Esophagus mucosa (tissue), 1 donor: Measurements from ENCODE around the gene BCR. TPM values are rescaled to one million over a fixed set of nuclear protein-coding genes. Genes with fewer than 3 reads are reported as not detected.
A peak's percentile ranks its signal among the peaks of the same experiment; 100 is the strongest.

Experiments used
- ATAC-seq: fragments of 200-7000 bp; cut with Tn5 transposase; one replicate; pipeline ENCODE4 v1.9.1; 2020
- total RNA-seq: library from RNA; stranded (reverse); gene quantifications from one replicate; pipeline ENCODE4 v1.2.4, GENCODE V29; 2023
- donor health status: DM: yes; HTN: yes; CAD: no.

The BCR gene
- total RNA-seq, 1 donor from 2014 or later = 39.7 TPM

DNA sequence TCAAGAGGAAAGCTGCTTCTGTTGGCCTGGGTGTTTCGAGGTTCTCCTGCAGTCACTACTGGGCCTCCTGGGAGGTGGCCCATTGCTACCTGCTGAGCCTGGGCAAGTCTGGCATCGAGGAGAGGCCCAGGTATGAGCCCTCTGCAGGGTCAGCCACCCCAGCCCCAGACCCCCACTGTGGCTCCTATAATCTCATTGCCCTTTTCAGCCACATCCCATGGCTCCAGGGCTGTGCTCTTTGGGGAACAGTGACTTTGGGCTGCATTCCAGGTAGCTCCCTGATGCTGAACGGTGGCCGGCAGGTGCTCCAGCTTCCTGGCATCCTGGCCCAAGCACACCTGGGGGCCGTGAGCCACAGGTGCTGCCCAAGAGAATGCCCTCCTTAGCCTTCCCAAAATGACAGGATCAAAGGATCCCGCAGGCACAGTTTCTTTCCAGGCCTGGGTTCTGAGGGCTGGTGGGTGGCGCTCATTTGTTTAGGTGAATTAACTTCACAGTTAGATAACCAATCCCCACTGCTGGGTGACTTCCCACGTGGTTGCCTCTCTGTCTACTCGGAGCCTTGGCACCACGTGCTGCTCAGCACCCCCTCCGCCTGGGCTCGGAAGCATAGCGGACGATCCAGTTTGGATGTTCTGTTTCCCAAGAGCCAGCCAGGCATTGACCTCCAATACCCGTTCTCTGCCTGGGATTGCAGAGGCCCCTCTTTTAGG is 97.4 kb downstream of the BCR start:
- ATAC-seq = no peak

DNA sequence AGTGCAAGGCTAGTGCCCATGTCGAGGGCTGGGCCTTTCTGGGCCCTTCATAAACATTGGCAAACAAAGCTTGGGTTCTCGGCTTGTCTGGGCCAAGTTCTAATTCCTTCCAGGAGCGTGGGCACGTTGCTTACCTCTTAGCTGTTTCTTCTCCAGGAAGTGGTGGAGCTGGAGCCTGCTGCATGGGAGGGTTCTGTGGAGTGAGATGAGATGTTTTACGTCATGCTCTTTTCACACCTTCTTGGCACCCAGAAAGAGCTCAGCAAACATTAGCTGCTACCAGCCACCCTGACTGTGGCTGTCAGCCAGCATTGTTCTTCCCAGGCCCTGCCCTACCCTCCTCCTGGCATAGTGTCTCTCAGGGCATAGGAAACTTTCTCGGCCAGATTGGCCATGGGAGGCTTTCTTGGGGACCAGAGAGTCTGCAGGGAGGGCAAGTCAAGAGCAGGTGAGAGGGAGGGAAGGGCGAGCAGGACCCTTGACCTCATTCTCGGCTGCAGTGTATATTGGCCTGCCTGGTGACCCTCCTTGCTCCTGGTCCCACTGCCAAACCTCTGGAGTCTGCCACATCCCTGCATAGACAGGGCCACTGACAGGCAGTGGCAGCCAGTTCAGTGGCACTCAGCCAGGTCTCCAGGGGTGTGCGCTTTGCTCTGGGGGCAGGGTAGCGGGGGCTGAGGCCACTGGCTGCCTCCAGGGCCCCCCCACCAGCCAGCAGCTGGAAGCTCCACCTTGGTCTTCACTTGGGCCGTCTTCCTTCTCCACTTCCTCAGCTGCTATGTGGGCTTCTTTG is 98.8 kb downstream of the BCR start:
- ATAC-seq = peak; percentile 79

DNA sequence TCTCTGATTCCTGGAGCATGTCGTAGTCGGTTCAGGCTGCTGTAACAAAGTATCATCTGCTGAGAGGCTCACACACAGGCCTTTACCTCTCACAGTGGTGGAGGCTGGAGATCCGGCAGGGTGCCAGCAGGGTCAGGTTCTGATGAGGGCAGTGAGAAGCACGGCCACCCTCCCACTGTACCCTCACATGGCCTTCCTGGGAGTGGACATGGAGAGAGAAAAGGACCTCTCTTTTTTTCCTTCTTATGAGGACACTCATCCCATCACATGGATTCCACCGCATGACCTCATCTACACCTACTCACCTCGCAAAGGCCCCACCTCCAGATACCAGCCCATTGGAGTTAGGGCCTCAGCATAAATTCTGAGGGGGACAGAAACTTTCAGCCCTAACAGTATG is 99.5 kb downstream of the BCR start:
- ATAC-seq = no peak

DNA sequence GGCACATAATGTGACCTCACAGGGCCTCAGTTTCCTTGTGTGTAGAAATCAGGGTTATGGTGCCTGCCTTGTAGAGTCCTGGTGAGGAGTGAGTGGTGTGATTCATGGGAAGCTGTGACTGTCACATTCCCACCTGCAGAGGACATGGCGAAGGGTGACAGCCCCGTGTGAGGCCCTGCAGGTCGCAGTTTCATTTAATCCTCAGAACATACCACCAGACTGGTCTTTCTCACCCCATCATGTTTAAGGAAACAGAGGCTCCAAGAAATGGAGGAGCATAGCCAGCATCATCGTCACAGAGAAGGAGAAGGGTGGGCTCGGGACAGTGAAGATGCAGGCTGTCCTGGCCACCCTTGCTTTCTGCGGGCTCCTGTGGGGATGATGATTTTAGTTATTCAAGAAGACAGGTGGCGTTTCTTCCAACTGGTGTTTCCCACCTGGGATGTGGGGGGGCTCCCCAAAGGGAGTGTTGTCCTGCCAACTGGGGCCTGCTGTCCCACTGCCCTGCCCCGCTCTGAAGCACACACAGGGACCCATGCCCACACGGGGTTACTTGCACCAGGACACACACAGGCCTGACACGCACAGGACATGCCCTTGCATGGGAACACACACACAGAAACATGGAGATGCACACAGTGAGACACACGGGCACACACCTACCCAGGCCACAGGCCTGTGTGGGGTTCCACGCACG is 100.2 kb downstream of the BCR start:
- no peak for ATAC-seq

DNA sequence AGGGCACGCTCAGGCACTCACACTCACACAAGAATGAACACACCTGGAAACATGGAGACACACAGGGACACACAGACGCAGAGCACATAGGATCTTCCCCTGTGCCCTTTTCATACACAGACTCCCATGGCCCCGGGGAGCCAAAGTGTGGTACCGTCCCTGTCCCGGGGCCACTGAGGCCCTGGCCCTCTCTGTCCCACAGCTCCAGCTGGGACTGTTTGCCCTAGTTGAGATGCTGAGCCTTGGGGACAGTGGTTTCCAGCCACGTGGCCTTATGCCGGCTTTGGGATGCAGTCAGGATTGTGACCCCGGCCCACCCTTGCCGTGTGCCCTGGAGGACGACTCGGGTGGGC is 100.7 kb downstream of the BCR start:
- no peak for ATAC-seq

DNA sequence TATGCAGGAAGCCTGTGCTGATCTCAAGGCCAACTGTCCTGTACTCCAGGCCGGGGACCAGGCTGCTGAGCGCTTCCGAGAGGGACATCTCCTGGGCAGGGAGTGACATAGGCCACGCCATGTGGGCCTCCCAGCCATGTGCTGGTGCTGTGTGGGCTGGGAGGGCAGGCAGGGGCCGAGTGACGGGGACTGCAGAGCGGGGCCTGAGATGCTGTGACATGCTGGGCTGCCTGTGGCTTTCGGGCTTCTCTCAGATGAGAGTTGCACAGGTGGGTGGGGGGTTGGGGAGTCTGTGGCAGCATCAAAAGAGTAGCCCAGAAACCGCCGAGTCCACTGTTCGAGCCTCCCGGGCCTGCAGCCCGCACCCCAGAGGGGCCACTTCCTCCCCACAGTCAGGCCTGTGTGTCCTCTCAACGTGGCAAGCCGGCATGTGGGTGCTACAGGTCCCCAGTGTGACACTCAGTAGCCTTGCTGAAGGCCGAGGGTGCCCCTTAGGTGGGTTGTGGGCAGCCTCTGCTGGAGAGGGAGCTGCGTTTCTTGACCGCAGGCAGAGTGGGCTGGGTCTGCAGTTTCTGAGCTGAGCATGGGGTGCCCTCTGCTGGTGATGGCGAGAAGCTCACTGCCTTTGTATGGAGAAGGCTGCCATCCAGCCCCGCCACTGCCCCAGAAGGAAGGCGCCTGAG is 101.2 kb downstream of the BCR start:
- ATAC-seq = peak; percentile 50

DNA sequence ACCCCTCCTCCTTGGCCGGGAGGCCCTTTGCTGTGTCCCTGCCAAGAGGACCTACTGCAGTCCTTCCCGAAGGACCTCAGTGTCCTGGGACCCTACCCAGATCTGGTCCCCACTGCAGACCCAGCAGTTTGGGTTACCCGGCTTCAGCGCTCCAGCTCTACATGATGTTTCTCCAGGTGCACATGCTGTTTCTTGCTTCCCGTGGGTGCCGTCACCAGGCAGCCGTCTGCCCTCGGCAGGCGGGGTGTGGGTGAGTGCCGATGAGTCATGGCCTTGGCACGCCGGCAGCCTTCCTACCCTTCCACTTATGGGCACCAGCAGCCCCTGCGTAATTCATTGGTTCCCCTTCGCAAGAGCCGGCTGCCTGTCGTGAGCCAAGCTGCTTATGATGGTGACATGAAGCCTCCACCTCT is 101.8 kb downstream of the BCR start:
- peak; percentile 73 for ATAC-seq

DNA sequence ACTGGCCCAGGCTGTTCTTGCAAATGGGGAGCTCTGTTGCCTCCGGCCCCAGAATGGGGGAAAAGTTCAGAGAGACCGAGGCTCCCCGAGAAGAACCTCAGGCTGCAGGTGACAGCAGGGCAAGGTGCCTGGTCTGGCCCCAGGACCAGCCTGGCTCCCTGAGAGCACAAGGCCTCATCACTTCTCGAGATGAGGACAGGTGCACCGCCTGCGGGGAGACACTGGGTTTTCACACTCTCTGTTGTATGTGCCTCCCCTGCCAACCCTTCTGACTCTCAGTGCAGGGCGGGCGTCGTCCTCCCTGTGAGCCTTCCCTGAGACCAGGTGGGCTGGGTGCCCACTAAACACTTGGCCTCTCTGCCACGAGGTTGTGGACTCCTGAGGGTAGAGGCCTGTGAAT is 102.2 kb downstream of the BCR start:
- ATAC-seq = no peak

DNA sequence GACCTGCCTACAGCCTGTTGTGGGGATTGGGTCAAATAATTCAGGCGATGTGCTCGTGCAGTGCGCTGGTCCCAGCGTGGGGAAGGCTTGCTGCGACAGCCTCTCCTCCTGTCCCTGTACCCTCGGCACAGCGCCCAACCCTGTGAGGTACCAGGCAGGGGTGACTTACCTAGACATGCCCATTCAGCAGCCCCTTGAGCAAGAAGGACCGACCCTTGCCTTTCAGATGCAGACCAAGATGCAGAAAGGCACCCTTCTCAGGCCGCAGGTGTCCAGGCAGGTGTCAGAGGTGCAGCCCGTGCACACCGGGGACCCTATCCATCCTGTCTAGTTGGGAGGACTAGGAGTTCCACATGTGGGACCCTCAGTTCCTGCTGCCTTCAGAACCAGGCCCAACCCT is 102.7 kb downstream of the BCR start:
- ATAC-seq = no peak

DNA sequence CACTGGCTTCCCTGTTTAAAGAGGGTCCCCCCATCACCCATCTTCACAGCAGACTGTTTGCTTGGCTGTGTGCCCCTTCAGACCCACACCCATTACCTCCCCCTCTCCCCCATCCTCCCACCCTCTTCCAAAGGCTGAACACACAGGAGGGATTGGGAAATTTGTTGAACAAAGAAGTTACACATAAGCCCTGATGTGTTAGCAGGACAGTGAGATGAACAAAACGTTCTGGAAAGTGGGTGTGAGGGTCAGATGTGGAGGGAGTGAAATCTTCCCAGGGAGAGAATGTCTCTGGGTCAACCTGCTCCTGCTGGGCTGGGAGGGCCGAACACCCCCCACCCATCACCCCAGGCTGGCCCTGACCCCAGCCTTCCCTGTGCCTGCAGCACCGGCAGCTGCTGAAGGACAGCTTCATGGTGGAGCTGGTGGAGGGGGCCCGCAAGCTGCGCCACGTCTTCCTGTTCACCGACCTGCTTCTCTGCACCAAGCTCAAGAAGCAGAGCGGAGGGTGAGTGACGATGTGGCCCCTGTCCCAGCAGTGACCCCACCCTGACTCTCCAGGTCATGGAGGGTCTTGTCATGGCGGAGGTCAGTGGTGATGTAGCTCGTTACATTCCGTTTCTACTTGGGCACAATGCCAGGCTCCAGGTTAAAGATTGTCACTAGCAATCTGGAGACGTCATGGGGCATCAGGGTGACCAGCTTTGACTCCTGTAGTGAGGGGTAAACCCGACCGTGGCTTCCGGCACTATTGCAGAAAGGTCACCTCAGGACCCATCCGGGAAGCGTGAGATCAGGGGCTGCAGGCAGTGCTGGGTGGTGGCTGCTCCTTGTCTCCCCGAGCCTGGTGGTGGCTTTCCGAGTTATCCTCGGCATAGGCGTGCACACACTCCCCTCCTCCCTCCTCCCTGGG is 103.5 kb downstream of the BCR start:
- no peak for ATAC-seq

DNA sequence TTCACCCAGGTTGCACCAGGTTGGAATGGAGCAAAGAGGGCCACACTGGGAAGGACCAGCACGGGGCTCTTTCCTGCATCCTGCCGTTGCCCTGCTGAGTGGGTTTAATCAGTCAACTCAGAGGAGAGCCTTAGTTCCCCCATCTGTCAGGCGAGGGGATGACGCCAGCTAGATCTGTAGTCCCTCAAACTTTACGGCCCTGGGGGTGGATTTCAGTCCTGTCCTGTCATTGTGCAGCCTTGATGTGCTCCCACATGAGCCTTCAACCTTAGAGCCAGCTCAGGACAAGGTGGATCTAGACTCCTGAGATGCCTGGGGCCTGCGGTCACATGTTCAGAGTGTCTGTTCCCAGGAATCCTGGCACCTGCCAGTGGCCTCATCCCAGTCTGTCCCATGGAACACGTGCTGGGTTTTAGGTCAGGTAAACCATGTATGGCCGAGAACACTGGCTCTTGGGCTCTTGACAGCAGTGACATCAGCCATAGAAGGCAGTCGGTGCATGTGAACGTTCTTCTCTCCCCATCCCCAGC is 104.3 kb downstream of the BCR start:
- ATAC-seq = no peak

DNA sequence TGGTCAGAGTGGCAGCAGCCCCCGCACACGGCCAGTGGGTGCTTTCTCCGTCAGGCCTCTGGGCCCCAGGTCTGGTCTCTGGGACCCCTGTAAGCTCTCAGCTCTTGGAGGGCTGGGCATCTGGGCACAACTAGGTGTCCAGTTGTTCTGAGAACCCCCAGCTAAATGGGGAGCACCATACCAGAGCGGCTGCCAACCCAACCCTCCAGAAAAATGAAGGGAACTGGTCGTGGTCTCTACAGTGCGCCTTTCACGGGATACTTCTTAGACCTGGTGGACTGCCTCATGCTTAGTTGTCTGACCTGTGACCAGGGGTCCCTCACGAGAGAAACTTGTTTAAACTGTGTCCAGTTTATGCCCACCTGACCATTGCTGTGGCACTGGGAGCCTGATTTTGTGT is 104.9 kb downstream of the BCR start:
- ATAC-seq = no peak

DNA sequence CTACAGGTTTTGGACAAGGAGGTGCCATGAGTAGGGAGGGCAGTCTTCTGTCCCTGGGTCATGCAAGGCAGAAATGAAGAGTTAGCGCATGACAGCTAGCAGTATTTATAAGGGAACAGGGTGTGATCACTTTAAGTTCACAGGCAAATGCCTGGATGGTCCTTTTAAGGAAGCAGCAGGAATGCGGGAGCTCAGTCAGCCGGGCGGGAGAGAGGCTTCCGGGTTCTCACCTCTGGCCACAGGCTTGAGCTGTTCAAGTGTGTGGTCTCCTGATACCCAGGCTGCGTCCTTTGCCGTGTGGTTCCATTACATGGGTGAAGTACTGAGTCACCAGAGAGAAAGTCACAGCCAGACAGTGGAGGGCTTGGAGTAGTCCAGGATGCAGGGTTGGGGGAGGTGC is 105.4 kb downstream of the BCR start:
- no peak for ATAC-seq

DNA sequence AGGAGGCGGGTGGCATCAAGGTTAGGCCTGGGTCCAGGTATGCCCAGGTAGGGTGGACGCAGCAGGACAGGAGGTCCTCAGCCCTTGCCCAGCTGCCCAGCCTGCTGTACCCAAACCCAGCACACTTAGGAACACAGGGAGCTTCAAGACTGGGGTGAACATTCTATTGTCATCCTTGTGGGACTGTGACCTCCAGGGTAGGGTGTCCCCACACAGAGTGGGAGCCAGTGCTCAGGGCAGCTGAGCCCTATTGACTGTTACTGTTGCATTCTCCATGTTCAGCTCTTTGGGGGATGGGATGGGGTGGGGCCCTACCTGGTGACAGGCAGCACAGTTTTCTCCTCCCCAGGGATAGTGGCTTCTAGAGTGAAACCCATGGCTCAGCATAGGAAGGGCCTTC is 106.0 kb downstream of the BCR start:
- ATAC-seq = no peak

DNA sequence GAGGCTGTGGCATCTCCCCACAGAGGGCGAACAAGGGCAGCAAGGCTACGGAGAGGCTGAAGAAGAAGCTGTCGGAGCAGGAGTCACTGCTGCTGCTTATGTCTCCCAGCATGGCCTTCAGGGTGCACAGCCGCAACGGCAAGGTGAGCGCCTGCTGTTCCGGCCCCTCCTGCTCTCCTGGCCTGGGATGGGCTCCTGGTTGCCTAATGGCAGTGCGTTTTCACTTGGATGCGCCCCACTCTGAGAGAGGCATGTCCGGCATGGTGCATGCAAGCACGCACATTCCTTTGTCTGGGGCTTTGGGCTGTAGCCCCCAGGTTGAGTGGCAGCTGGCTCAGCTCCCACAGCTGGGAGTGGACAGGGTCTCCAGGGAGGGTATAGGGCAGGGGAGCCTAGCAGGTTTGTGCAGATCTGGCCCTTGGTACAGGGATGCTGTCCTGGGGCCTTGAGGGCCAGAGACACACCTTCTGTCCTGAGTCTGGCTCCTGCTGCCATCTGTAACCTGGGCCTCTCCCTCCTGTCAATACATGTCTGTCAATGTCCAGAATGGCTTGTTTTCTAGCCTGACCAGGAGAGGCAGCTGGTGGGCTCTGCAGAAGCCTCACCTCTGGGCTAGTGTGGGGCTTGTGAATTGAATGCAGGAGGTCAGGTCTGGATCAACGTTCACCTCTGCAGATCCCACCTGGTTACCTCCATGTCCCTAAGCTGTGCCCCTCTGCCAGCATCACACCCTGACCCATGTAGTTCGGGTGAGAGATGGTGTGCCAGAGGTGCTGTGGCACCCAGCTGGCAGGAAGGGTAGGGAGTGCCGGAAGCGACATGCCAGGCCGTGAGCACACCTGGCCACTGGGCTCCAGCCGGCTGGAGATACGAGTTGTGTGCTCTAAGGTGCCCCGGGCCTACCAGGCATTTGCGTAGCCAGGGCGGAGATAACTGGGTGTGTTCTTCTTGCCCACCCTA is 107.1 kb downstream of the BCR start:
- ATAC-seq = no peak

DNA sequence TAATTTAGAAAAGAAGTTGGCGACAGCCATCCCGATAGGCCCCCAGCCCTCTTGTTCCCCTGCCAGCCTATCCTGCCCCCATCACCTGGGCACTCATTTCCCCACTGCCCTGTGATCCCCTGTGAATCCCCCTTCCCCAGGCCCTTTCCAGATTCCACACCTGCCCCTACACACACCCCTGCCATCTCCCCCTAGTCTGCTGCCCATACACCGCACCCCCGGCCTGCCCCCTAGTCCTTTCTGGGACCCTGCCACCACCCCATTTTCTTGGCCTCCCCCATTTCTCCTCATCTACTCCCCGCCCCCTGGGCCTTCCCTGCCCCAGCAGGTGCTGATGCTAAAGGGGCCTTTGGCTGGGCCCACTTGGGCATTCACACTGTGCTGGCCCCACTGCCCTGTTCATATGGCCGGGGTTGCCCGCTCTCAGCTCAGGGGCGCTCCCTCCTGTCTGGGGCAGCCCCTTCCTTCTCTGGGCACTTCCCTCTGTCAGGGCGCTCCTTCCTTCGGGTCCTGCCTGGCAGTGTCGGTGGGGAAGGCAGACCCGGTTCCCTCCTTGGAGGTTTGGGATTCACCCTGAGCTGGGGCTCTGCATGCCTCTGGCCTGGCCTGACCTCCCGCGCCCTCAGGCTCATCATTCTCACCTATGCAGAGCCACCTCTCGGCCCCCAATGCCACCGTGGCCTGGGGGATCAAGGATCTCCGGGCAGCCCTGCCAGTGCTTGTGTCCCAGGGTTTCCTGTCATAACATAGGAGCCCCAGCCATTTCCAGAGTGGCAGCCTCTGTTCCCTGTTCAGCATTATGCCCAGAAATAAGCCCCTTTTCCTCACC is 108.2 kb downstream of the BCR start:
- no peak for ATAC-seq

DNA sequence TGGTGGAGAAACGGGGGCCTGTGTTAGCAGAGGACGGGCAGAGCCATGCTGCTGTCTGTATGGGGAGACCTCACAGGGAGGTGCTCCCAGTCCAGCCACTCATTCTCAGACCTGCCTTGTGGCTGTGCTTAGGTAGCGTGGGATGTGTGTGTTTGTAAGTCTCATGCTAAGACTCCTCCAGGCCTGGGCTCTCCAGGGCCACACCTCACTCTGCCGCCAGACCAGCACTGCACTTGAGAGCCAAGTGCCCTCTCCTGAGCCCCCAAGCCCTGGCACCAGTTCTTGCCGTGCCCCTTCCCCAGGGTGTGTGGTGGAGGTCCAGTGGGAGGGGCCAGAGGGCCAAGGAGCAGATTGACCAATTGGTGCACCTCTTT is 108.8 kb downstream of the BCR start:
- ATAC-seq = no peak

DNA sequence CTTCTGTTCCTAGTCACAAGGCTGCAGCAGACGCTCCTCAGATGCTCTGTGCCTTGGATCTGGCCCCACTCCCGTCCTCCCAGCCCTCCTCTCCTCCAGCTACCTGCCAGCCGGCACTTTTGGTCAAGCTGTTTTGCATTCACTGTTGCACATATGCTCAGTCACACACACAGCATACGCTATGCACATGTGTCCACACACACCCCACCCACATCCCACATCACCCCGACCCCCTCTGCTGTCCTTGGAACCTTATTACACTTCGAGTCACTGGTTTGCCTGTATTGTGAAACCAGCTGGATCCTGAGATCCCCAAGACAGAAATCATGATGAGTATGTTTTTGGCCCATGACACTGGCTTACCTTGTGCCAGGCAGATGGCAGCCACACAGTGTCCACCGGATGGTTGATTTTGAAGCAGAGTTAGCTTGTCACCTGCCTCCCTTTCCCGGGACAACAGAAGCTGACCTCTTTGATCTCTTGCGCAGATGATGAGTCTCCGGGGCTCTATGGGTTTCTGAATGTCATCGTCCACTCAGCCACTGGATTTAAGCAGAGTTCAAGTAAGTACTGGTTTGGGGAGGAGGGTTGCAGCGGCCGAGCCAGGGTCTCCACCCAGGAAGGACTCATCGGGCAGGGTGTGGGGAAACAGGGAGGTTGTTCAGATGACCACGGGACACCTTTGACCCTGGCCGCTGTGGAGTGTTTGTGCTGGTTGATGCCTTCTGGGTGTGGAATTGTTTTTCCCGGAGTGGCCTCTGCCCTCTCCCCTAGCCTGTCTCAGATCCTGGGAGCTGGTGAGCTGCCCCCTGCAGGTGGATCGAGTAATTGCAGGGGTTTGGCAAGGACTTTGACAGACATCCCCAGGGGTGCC is 109.8 kb downstream of the BCR start:
- ATAC-seq = peak; percentile 57
